ENCODE measurements around the gene ZNF738.

Gene ZNF738

GRCh38 chr19:21423057-21424041, 64.5 kb downstream of the ZNF738 start:
- no peak for DNase-seq (ENCODE audit: low read depth)
